Mucosa of descending colon (tissue), 3 donors: Measurements from ENCODE around the gene VPS39. TPM values are rescaled to one million over a fixed set of nuclear protein-coding genes. Genes with fewer than 3 reads are reported as not detected.

ENCODE experiments used
- ATAC-seq: fragments of 200-7000 bp; cut with Tn5 transposase; one replicate; pipeline ENCODE4 v1.9.1; 2020; ENCODE audit warnings: mild to moderate bottlenecking, moderate library complexity
- DNase-seq, 3 donors: peaks; one replicate each; pipeline ENCODE4 v3.0.0-alpha.2; 2020
- H3K36me3 ChIP-seq: fragments of 200-600 bp; one replicate; pipeline ENCODE4 v1.8.0; 2021; ENCODE audit warnings: low read depth, mild to moderate bottlenecking
- H3K4me1 ChIP-seq: fragments of 200-600 bp; one replicate; pipeline ENCODE4 v1.8.0; 2021; ENCODE audit warnings: low read depth, mild to moderate bottlenecking
- H3K4me3 ChIP-seq: fragments of 200-600 bp; one replicate; pipeline ENCODE4 v1.8.0; 2021; ENCODE audit warnings: mild to moderate bottlenecking
- H3K9me3 ChIP-seq: fragments of 200-600 bp; one replicate; pipeline ENCODE4 v1.8.0; 2021; ENCODE audit warnings: mild to moderate bottlenecking
- intact Hi-C, 2 donors: fragments of 100-400 bp; cut with DNase I in 1 of 2; cut with micrococcal nuclease in 1 of 2; formaldehyde crosslinking; loops; one replicate each; pipeline versions ENCODE4 v1.11.0 to v1.11.1; 2022; cut with DNase I, micrococcal nuclease
- total RNA-seq, 3 donors: library from RNA; stranded (reverse); fragmentation: NEBNext Ultra II Directional in 2 of 3; extraction: Animal tissue kit (Norgen Biotek cat#: 25700) in 2 of 3; gene quantifications; one replicate each; pipeline versions ENCODE4 v1.2.1 to v1.2.4, GENCODE V29; 2021 to 2023
- TF ChIP-seq, protein P1 (sequence below): fragments of 200-600 bp; IDR thresholded peaks from one replicate; pipeline ENCODE4 v1.8.0; 2022; ENCODE audit warnings: antibody characterized with exemption, mild to moderate bottlenecking
- donor health status: DM: no; HTN: no; CAD: no; lungs with moderate emphysema.
- donor health status: DM: no; HTN: no; CAD: no.
- donor health status: DM: no; HTN: yes; CAD: no.

VPS39 gene
- total RNA-seq, 3 donors from 2014 or later: 49.6 to 74.3 (median 66.7) TPM

DNA sequence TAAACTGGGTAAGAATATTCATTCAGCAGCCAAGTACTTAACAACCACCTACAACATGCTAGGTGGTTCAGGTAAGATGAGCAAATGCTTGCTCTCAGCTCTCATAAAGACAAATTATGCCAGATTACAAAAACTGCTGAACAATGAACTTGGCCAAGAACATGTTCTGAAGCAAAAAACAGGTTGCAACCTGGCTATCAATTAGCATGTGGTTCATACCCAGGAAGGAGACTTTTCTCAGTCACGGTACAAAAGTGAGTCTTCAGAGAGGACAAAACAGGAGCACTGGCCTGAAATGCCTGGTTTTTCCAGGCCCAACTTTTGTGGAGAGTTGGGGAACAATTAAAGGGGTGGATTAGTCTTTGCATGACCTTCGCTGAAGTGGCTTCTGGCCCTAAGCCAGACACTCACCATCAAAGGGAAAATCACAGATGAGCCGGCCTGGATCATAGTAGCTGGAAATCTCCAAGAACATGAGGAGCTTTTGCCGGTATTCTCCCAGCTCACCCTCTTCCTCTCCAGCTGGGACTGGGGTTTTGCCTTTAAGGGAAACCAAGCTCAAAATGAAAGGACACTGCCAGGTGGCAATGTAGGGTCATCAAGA, 44.1 kb downstream of the VPS39 start:
- ATAC-seq: no peak
- TF ChIP-seq, protein P1, sequence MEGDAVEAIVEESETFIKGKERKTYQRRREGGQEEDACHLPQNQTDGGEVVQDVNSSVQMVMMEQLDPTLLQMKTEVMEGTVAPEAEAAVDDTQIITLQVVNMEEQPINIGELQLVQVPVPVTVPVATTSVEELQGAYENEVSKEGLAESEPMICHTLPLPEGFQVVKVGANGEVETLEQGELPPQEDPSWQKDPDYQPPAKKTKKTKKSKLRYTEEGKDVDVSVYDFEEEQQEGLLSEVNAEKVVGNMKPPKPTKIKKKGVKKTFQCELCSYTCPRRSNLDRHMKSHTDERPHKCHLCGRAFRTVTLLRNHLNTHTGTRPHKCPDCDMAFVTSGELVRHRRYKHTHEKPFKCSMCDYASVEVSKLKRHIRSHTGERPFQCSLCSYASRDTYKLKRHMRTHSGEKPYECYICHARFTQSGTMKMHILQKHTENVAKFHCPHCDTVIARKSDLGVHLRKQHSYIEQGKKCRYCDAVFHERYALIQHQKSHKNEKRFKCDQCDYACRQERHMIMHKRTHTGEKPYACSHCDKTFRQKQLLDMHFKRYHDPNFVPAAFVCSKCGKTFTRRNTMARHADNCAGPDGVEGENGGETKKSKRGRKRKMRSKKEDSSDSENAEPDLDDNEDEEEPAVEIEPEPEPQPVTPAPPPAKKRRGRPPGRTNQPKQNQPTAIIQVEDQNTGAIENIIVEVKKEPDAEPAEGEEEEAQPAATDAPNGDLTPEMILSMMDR: no peak

DNA sequence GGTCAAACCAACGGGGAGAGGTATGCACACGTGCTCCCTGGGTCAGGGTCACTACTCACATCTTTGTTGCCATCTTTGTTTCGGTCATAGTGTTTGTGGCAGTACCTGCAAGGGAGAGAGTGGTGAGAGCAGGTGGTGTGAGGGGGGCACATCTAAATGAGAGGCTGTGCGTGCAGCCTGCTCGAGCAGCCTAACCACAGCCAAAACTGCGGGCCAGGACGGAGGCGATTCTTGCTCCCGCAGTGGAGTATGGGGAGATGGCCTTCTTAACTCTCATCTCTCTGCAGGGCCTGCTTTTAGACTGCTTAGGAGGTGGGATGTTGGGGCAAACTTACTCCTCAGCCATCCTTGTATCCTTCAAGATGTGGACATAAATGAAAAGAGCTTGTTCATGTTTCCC, 44.8 kb downstream of the VPS39 start:
- ATAC-seq (no peak), DNase-seq (no peak)
- intact Hi-C loops: no loop called here
- no peaks in the 10 kb centered on the region for H3K4me1 ChIP-seq
- H3K9me3 ChIP-seq: no peaks in the 10 kb centered on the region
- H3K36me3 ChIP-seq: peaks cover 19% of the 10 kb centered on the region
- TF ChIP-seq, protein P1: no peak
- no peak overlapping the region for H3K4me3 ChIP-seq

More for the DNA sequence above, 44.1 kb downstream of the VPS39 start:
- no peak overlapping the region for H3K4me3 ChIP-seq
- no peak for DNase-seq
- peaks cover 19% of the 10 kb centered on the region for H3K36me3 ChIP-seq
- intact Hi-C loops: no loop called here
- no peaks in the 10 kb centered on the region for H3K9me3 ChIP-seq
- H3K4me1 ChIP-seq: no peaks in the 10 kb centered on the region

DNA sequence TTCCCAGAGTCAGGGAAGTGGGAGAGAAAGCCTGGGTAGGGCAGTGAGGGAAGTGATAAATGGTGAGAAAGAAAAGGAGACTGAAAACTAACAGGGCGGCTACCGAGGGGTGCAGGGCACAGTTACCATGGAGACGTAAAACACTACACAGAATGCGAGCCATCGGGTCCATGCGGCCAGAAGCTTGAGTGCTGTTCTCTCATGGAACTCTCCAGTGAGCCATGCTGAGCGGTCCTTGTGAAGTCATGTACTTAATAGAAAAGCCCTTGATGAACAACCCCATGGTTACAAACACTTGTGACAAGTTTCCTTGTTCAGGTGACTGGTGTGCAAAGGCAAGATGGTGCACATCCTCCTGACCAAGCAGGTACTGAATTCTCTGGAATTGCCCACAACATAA, 48.0 kb downstream of the VPS39 start:
- Histone ChIP-seq H3K36me3 (peaks cover 19% of the 10 kb centered on the region), H3K4me3 (no peak overlapping the region)
- DNase-seq: no peak

DNA sequence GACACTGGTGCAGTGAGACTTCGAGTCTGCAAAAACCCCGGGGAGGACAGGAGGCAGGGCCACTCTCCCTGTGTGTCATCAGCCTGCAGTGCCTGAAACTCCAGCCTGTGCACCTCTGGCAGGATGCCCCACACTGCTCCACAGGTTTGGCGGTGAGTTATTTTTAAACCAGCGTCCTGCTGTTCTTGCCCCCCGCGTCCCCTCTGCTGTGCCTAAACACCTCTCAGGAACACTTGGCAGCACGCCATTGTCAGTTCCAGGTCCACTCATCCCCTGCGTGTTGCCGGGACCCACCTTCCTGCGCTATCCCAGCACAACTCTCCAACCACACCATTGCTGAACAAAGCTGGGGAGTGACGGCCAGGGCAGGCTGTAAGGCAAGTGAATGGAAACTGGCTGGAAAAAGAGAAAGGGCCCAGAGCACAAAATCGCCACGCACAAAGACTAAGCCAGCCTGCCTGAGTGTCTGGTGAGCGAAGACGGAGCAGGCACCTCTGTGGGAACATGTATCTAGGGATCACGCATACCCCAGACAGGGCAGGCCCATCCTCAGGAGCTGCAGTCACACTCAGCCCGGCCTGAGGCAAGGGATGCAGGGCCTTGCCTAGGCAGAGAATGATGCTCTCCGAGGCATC, 48.6 kb downstream of the VPS39 start:
- peaks cover 19% of the 10 kb centered on the region for H3K36me3 ChIP-seq
- intact Hi-C loops: no loop called here
- TF ChIP-seq, protein P1: no peak
- ATAC-seq (no peak), DNase-seq (no peak)
- H3K4me1 ChIP-seq: no peaks in the 10 kb centered on the region
- H3K9me3 ChIP-seq: no peaks in the 10 kb centered on the region
- H3K4me3 ChIP-seq: no peak overlapping the region

More for the DNA sequence above, 48.0 kb downstream of the VPS39 start:
- TF ChIP-seq, protein P1: no peak
- Histone ChIP-seq H3K9me3 (no peaks in the 10 kb centered on the region), H3K4me1 (no peaks in the 10 kb centered on the region)
- intact Hi-C loops: no loop called here
- ATAC-seq: no peak

DNA sequence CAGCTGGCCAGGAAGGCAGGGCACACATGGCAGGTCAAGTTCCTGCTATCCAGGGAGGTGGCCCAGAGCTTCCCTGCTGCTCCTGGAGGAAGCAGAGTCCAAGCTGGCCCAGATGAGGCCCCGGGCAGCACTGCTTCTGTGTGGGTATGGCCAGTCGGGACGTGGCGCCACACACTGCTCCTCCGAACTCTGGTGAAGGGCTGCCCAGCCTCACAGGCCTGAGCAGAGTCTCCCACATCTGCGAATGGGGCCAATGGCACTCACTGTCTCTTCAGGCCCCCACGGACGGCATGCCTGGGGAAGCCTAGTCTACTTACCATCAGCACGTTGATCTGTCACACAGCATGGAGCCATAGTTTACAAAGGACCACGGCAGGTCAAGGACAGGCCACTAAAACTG, 49.2 kb downstream of the VPS39 start:
- Histone ChIP-seq H3K4me3 (no peak overlapping the region), H3K36me3 (peaks cover 16% of the 10 kb centered on the region), H3K4me1 (no peaks in the 10 kb centered on the region), H3K9me3 (no peaks in the 10 kb centered on the region)
- ATAC-seq (no peak), DNase-seq (no peak)
- TF ChIP-seq, protein P1: no peak
- intact Hi-C loops: no loop called here
